NCI-H1105 treated with DMSO at 0.1 percent for 48 hours (cell line): ENCODE measurements around the gene MADD.
"Not testable (repeated sequence)": the region's sequence is repeated elsewhere in the genome, so short reads cannot be mapped to it uniquely, and the experiment has no call there.

Experiments used
- DNase-seq: peaks from one replicate; lab custom pipeline; 2025; lab: John Stamatoyannopoulos, UW

Gene MADD

GRCh38 chr11:47318166-47318565 is 48.2 kb downstream of the MADD start:
- no peak for DNase-seq

GRCh38 chr11:47324520-47324919 is 54.6 kb downstream of the MADD start:
- no peak for DNase-seq

GRCh38 chr11:47325271-47326041 is 55.5 kb downstream of the MADD start:
- peak; percentile 81 for DNase-seq

- no peak for DNase-seq
These were observed 56.3 kb downstream of the MADD start for GRCh38 chr11:47326198-47326597.

- DNase-seq: peak; percentile 92
These were observed 57.1 kb downstream of the MADD start for GRCh38 chr11:47327025-47327424.

- DNase-seq: peak; percentile 21
These were observed 58.0 kb downstream of the MADD start for GRCh38 chr11:47327949-47328348.

GRCh38 chr11:47328449-47329390 is 58.8 kb downstream of the MADD start:
- DNase-seq: no peak

GRCh38 chr11:47329431-47329986 is 59.6 kb downstream of the MADD start:
- no peak for DNase-seq

- no peak for DNase-seq
These were observed 60.3 kb downstream of the MADD start for GRCh38 chr11:47329987-47330931.

GRCh38 chr11:47331454-47332302 is 61.7 kb downstream of the MADD start:
- no peak for DNase-seq

- no peak for DNase-seq
These were observed 62.4 kb downstream of the MADD start for GRCh38 chr11:47332303-47332711.

- no peak for DNase-seq
These were observed 63.0 kb downstream of the MADD start for GRCh38 chr11:47332791-47333525.

- DNase-seq: no peak
These were observed 63.6 kb downstream of the MADD start for GRCh38 chr11:47333526-47333845.

GRCh38 chr11:47333886-47334443 is 64.0 kb downstream of the MADD start:
- no peak for DNase-seq

GRCh38 chr11:47334699-47335411 is 64.9 kb downstream of the MADD start:
- DNase-seq: not testable (repeated sequence)

- no peak for DNase-seq
These were observed 65.8 kb downstream of the MADD start for GRCh38 chr11:47335733-47336132.

- DNase-seq: no peak
These were observed 66.7 kb downstream of the MADD start for GRCh38 chr11:47336595-47336994.

GRCh38 chr11:47337229-47337924 is 67.4 kb downstream of the MADD start:
- no peak for DNase-seq
